Effector memory CD8-positive, alpha-beta T cell (primary cell): ENCODE measurements around the gene WWP2.
"Not testable (repeated sequence)": the region's sequence is repeated elsewhere in the genome, so short reads cannot be mapped to it uniquely, and the experiment has no call there.

ENCODE experiments used
- ATAC-seq: fragments of 150-1000 bp; cut with Tn5 transposase; replicated peaks from 2 replicates; pipeline ENCODE4 v1.10.0; 2021; ENCODE audit warnings: mild to moderate bottlenecking, moderate library complexity
- DNase-seq, 3 experiments: peaks; one replicate each; pipeline ENCODE4 v3.0.0; 2021
- H3K27ac Mint-ChIP-seq, 2 donors: one replicate each; pipeline ENCODE4 v1.8.0; 2022; ENCODE audit warnings: mild to moderate bottlenecking in 2 of 2, mixed read lengths in 2 of 2, moderate library complexity in 2 of 2
- H3K27me3 Mint-ChIP-seq, 2 donors: one replicate each; pipeline ENCODE4 v1.8.0; 2022; ENCODE audit warnings: mixed read lengths in 2 of 2
- H3K36me3 Mint-ChIP-seq: one replicate; pipeline ENCODE4 v1.8.0; 2022; ENCODE audit warnings: mild to moderate bottlenecking, moderate library complexity, mixed read lengths; ENCODE audit not compliant: insufficient read depth
- H3K4me1 Mint-ChIP-seq, 2 donors: one replicate each; pipeline ENCODE4 v1.8.0; 2022; ENCODE audit warnings: low read depth in 2 of 2, mixed read lengths in 2 of 2
- H3K4me3 Mint-ChIP-seq, 2 donors: one replicate each; pipeline ENCODE4 v1.8.0; 2022; ENCODE audit warnings: mild to moderate bottlenecking in 2 of 2, mixed read lengths in 2 of 2, moderate library complexity in 2 of 2
- H3K9me3 Mint-ChIP-seq, 2 donors: one replicate each; pipeline ENCODE4 v1.8.0; 2022; ENCODE audit warnings: mixed read lengths in 2 of 2

Gene WWP2

DNA sequence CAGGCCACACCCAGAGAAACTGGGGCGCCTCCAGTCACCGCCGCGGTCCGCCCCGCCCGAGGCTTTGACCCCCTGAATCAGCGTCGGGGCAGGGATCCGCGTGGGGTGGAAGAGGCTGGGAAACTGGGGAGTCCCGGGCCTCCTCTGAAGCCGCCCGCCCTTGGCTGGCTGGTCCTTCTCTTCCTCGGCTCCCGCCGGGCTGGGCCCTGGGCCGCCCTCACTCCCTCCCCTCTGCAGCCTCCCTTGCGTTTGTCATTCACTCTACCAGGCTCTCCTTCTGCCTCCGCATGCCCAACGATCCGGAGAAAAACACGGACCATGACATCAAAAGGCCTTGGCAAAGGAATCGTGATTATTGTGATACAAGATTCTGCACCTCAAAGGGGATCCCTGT, 203.5 kb downstream of the WWP2 start:
- not testable (repeated sequence) for H3K27ac Mint-ChIP-seq, ATAC-seq, H3K9me3 Mint-ChIP-seq, DNase-seq, H3K36me3 Mint-ChIP-seq, H3K27me3 Mint-ChIP-seq, H3K4me1 Mint-ChIP-seq, H3K4me3 Mint-ChIP-seq

DNA sequence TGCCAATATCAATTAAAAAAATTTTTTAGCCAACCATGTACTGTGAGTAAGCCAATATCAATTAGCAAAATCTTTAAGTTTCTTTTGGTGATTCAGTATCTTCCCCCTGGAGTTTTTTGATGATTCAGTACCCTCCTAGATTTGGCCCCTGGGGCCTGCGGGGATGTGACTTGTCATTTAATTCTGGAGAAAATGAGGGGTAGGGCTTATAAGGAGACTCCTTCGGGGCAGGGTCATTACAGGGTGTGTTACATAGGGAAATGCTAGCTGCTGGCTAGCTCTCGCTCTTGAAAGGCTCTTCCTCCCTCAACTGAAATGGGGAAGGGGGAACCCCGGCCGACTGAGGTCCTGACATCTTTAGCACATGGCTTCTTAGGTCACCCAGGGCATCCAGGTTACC, 205.6 kb downstream of the WWP2 start:
- not testable (repeated sequence) for DNase-seq, ATAC-seq, H3K27me3 Mint-ChIP-seq, H3K9me3 Mint-ChIP-seq, H3K27ac Mint-ChIP-seq, H3K36me3 Mint-ChIP-seq, H3K4me1 Mint-ChIP-seq, H3K4me3 Mint-ChIP-seq

DNA sequence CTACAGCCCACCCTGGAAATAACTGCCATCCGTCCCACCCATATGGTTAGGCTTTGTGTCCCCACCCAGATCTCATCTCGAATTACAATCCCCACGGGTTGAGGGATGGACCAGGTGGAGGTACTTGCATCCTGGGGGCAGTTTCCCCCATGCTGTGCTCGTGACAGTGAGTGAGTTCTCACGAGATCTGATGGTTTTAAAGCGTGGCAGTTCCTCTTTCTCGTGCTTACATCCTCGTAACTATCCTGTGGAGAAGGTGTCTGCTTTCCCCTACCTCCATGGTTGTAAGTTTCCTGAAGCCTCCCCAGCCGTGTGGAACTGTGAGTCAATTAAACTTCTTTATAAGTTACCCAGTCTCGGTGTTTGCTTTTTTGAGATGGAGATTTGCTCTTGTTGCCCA, 206.0 kb downstream of the WWP2 start:
- not testable (repeated sequence) for H3K4me3 Mint-ChIP-seq, DNase-seq, H3K9me3 Mint-ChIP-seq, H3K36me3 Mint-ChIP-seq, H3K4me1 Mint-ChIP-seq, H3K27me3 Mint-ChIP-seq, ATAC-seq, H3K27ac Mint-ChIP-seq

DNA sequence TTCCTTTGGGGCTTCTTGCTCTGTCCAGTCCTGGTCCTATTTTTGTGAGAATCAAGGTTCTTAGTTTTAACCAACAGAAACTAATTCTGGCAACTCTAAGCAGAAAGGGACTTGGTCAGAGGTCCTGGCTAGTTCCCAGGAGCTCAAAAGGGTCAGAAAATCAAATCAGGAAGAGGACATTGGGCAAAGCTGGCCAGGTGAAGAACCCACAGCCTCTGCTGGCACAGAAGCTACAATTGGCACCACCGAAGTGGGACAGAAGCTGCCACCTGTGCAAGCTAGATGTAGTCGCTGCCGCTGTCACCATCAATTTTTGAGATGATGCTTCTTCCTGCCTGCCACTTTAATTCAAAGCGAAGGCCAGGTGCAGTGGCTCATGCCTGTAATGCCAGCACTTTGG, 207.5 kb downstream of the WWP2 start:
- not testable (repeated sequence) for H3K27ac Mint-ChIP-seq, H3K27me3 Mint-ChIP-seq, H3K9me3 Mint-ChIP-seq, H3K4me3 Mint-ChIP-seq, DNase-seq, ATAC-seq, H3K36me3 Mint-ChIP-seq, H3K4me1 Mint-ChIP-seq

DNA sequence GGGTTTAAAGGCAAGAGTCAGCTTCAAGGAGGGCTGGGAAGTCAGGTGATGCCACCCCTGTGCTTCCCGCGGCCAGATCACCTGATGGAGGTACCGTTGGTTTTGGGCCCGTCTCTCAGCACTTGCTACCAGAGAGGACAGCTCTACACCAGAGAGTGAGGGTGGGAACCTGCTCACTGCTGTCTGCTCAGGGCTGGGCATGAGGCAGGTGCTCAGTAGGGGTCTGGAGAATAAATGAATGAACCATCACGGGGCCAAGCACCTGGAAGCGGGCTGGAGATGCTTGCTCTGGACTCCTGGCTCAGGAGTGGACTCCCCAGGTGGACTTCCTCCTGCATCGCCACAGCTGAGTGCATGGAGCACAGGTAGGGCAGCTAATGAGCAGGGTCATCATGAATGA, 210.0 kb downstream of the WWP2 start:
- not testable (repeated sequence) for H3K4me1 Mint-ChIP-seq, H3K27me3 Mint-ChIP-seq, H3K4me3 Mint-ChIP-seq, H3K27ac Mint-ChIP-seq, ATAC-seq, H3K36me3 Mint-ChIP-seq, H3K9me3 Mint-ChIP-seq, DNase-seq

DNA sequence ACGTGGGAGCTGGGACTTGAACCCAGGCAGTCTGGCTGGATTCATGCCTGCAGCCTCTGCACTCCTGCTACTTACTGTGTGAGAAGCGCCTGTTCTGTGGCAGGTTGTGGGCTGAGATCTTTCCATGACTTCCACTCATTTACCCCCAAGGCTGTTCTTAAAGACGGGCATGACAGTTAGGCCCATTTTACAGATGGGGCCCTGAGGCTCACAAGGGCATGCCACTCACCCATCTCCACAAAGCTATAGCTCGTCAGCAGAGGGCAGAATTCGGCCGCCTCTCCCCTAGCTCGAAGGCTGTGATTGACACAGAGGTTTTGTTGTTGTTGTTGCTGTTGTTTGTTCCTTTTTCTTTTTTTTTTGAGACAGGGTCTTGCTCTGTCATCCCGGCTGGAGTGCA, 210.8 kb downstream of the WWP2 start:
- H3K9me3 Mint-ChIP-seq, ATAC-seq, H3K36me3 Mint-ChIP-seq, H3K4me3 Mint-ChIP-seq, H3K4me1 Mint-ChIP-seq, DNase-seq, H3K27me3 Mint-ChIP-seq, H3K27ac Mint-ChIP-seq: not testable (repeated sequence)

DNA sequence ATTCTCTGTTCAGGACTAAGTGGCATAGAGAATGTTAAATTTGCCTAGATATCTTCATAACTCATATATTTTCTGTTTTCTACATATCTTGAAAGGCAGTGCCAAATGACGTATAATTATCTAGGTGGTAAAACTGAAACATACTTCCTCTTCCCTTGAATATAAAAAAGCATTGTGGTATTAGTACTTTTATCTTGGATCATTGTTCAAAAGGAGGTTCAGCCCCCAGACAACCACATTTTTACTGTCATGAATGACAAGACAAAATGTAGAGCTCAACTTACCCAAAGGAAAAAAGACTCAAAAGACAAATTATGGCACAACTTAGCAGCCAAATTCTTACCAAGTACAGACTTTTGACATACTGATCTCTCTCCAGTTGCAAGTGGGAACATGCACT, 223.1 kb downstream of the WWP2 start:
- H3K9me3 Mint-ChIP-seq, DNase-seq, H3K4me1 Mint-ChIP-seq, ATAC-seq, H3K4me3 Mint-ChIP-seq, H3K27ac Mint-ChIP-seq, H3K27me3 Mint-ChIP-seq: not testable (repeated sequence)
- H3K36me3 Mint-ChIP-seq: peaks cover 25% of the 10 kb centered on the region
